ENCODE measurements around the gene OTOP2.

GRCh38 chr17:74907012-74907411 lies 17.1 kb upstream of the OTOP2 start:
- TF ChIP-seq EP300 (IDR thresholded peaks at IDR 0.05) (no peak), POLR2AphosphoS5 (IDR thresholded peaks at IDR 0.05) (no peak), CTCF (IDR thresholded peaks at IDR 0.05) (no peak)
